Globus pallidus (tissue), 1 donor: ENCODE measurements around the gene ITGA5.
A peak's percentile ranks its signal among the peaks of the same experiment; 100 is the strongest.
"Not testable (repeated sequence)": the region's sequence is repeated elsewhere in the genome, so short reads cannot be mapped to it uniquely, and the experiment has no call there.

Experiments used
- DNase-seq: peaks from one replicate; pipeline ENCODE4 v3.0.0-alpha.2; 2015; ENCODE audit warnings: low spot score

ITGA5 gene

DNA sequence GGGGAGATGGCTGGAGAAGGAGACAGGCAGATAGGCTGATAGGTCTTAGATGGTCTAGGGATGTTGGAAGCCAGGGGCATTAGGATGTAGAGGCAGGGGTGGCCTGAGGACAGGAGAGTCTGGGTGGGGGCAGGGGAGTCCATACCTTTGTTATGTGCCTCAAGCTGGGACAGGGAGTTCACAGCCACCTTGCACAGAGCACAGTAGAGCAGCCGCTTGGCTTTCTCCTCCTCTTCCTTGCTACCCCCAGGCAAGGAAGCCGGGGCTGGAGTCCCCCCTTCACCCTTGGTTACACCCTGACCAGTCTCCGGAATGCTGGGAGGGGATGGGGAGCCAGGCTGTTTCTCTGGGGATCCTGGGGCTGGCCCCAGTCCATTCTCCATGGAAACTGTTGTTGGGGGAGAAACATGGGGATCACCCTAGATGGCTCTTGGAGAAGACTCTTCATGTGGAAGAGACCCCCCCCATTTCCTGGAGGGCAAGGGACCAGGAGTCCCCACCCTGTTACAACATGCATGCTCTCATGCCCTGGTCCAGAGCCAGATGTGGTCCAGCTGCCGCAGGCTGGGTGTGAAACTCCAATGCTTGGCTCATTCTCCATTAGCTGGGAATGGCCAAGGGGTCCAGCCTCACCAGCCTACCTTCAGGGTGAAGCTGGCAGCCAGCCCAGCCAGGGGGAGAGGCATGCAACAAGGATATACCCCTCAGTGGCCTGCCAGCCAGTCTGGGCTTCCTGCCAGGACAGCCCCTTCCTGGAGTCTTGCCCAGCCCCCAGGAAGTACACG lies 47.5 kb downstream of the ITGA5 start:
- no peak for DNase-seq

DNA sequence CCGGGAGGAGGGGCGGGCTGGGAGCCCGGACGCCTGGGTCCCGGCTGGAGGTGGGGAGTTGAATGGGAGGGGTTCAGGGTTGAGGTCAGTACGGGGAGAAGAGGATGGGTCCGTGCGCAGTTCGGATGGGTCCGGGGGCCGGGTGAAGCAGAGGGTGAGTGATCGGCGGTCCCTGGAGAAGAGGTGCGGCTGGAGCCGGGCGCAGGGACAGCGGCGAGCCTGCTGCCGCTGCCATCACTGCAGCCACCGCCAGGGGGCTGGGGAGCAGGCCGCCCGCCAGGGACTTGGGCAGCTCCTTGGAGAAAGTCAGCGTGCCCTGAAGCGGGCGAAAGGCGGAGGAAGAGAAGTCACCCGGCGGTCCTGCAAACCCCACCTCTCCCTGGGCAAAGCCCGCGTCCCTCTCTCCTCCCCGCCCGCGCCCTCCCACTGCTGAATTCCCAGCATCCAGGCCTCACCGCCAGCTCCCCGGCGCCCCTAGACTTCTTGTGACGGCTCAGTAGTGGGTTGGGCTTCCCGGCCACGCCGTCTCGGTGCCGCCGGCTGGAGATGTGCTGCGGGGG lies 48.8 kb downstream of the ITGA5 start:
- peak; percentile 79 for DNase-seq

DNA sequence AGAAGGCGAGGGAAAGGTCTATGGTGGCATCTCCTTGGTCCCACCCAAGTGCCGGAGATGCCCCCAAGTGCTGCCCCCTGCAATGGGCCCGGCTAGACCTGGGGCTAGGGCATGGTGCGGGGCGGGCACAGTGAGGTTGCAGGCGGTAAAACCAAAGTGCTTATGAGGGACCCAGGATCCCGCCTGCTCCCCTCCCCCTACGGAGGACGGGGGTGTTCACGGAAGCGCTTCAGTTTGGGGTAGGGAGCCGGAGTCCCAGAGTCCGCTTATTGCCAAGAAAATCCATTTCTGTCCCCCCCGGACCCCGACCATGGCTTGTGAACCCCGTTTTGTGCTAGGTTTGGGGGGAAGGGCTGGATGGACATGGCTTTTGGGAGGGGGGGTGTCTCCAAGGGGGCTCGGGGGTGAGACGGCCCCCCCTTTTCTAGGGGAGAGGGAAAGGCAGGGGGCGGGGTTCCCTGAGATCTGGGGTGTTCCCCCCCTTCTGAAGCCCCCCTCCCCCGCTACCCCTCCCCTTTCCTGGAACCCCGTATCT lies 49.4 kb downstream of the ITGA5 start:
- DNase-seq: no peak

DNA sequence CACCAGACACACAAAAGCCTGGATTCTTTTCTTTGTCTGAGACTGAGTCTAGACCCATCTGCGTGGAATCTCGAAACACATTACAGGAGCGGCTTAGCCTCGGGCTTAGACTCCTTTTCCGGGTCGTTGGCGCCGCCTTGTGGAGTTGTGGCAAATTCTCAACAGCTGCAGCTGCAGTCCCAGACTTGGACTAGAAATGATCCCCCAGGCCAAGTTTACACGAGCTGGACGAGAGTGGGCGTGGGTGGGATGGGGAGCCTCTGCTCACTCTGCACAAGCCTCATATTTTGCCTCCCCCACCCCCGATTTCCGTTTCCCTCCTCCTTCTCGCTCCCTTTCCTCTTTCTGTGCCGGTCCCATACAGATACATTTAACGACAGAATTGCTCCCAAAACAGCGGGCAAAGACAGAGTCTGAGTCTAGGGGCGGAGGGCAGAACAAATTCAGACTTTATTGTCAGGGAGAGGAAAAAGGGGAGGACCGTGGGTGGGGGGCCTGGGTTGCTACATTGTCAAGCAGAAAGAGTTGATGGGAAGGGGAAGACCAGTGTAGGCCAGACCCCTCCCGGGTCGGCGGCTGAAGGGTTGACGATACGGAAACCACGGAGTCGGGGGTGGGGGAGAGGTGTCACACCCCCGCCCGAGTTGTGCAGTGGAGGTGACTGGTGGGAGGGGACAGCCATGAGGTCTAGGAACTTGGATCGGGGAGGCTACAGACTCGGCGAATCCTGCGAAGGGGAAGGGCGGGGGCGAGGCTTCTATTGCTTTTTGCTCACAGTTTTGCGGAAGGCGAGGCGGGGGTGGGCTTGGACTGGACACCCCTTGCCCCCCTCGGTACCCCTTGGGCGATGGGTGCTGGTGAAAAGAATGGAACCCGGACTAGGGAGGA lies 50.1 kb downstream of the ITGA5 start:
- peak; percentile 86 for DNase-seq

DNA sequence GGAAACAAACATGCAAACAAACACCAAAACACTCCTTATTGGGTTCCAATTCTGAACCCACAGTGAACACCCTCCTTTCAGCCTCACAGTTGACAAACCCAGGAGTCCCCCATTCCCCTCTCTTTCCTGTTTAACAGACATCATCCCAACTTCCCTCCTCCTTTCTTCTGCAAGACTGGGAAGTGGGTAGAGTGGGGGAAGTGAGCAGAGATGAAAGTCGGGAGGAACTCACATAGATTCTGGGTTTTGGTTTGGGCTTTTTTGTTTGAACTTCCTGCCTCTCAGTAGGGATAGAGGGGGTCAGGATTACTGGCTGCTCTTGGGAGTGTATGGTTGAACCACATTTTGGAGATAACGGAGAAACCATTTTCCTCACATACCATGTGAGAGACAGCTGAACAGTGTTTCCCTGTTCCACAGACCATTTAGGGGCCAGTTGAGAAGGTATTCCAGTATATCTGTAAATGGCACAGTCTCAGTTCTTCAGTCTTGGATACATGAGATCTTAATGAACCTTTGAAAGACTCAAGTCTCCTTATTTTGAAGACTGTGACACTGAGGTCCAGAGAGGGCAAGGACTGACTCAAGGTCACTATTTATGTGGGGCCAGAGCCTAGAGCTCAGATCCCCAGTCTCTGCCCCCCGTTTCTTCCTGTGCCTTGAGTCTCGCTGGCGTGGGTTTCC lies 50.9 kb downstream of the ITGA5 start:
- DNase-seq: no peak

DNA sequence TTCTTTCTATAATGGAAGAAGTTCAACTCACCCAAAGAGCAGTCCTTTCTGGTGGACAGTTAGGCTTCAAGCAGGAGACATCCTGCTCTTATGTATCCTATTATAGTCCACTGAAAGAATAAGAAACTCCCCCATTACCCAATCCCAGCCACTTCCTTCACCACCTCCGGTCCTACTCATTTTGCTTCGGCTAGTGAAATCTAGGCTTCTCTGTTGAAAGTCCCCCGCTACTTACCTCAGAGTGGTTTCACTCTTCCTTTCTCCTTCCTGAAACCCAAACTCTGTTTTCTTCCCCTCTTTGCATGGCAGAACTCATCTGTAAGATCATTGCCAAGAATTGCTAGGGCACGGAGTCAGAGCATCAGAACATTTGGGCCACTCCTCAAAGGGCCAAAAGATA lies 54.7 kb downstream of the ITGA5 start, which contains the start of gene GPR84:
Gene GPR84, minus strand, starts transcription at position 74 of the 400 bp plus-strand sequence. CDS start 635 bp downstream, outside the sequence.
- no peak for DNase-seq

DNA sequence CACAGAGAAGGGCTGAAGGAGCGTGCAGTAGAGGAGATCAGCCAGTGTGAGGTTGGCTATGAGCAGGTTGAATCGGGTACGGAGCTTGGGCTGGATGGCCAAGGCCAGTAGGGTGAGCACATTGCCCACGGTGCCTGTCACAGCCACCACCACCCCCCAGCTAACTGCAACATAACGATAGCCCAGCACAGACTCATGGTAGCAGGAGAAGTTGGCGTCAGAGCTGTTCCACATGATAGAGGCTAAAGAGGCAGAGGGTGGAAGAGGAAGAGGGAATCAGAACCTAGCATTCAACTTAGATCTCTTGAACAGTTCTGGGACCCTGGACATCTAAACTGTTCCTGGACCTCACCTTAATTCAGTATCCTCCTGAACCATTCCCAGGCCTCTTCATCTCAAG lies 55.4 kb downstream of the ITGA5 start:
- no peak for DNase-seq

DNA sequence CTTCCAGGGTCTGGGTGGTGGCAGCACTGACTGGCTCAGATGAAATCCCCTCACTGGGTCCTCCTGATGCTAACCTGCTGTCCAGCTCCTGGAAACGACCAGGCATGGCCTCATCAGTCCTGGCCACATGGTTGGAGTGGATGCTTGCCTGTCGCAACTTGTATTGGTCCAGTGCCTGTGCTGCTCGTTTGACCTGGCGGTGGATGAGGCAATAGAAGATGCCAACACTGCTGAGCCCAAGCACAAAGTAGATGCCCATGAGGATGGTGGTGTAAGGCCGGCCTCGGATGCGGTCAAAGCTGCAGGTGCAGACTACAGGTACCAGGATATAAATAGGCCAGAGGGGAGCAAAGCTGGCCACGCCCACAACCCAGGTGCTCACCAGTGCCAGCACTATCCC lies 56.0 kb downstream of the ITGA5 start:
- no peak for DNase-seq

DNA sequence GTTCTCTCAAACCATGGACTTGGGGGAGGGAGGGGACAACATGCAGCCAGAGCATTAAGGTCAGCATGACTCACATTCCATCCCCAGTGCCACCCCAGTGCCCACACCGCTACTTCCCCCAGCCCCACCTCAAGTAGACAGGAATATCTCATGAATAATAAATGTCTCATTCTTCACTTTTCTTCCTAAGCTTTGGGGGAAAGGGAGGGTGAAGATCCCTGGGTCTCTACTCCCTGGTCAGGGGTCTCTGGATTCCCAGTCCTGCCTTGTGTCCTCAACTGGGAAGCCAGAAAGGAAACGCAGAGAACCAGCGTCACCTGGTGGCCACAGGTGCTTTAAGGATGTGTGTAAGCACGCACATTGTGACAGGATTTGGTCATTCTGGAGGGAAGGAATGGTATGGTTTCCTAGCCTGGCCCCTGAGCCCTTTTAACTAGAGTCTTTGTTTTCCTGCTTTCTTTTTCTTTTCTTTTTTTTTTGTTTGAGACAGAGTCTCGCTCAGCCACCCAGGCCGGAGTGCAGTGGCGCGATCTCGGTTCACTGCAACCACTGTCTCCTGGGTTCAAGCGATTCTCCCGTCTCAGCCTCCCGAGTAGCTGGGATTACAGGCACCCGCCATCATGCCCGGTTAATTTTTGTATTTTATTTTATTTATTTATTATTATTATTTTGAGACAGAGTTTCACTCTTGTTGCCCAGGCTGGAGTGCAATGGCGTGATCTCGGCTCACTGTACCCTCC lies 58.2 kb downstream of the ITGA5 start:
- DNase-seq: no peak

DNA sequence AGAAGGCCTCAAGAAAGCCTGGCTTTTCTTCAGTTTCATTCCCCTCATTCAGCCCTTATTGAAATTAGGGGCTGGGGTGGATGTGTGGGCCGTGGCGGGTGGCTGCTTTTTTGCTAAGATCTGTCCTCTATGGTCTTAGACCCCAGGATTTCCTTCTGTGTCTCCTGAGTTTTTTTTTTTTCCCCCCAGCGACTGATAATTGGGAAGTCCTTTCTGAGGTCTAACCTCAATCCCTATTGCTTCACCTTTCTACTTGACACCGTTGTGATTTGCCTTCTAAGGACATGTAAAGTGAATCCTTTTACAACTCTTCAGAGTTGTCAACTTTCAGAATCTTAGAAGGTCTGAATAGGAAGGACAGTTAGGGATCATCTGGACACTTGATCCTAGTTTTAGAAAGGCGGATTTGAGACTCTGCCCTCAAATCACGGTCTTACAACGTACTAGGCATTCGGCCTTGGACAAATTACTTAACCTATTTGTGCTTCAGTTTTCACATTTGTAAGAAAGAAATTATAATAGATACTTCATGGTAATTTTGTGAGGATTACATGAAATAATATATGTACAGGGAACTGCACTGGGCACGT lies 59.2 kb downstream of the ITGA5 start:
- DNase-seq: no peak

DNA sequence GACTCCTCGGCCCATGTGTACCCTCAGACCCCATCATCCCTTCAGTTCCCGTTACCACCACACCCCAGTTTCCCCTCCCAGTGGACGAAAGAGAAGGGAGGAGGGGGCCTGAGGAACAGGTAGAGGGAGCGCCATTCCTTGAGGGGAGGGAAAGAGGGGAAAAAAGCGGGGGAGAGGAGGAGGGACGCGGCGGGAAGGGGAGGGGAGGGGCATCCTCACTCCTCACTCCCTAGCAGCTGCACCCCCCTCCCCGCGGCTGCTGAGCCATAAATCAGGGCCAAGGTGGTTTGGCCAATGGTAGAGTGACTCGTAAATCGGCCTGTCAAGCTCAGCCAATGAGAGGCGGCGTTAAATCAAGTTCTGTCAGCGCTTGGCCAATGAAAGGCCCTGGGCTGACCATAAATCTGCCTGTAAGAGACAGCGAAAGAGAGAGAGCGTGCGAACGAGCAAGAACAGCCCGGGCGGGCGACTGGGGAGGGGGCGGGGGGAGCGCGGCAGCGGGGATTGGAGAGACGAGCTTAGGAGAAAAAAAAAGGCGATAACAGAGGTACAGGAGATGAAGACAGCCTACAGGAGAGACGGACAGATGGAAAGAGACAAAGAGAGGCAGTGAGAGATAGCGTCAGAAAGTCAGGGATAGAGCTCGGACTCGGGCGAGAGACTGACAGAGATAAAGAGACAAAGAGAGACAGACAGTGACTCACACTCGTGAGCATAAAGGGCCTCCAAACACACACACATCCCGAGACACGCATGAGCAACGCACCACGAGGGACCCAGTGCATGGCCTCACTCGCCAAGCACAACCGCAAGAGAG lies 59.9 kb downstream of the ITGA5 start:
- DNase-seq: peak; percentile 99

DNA sequence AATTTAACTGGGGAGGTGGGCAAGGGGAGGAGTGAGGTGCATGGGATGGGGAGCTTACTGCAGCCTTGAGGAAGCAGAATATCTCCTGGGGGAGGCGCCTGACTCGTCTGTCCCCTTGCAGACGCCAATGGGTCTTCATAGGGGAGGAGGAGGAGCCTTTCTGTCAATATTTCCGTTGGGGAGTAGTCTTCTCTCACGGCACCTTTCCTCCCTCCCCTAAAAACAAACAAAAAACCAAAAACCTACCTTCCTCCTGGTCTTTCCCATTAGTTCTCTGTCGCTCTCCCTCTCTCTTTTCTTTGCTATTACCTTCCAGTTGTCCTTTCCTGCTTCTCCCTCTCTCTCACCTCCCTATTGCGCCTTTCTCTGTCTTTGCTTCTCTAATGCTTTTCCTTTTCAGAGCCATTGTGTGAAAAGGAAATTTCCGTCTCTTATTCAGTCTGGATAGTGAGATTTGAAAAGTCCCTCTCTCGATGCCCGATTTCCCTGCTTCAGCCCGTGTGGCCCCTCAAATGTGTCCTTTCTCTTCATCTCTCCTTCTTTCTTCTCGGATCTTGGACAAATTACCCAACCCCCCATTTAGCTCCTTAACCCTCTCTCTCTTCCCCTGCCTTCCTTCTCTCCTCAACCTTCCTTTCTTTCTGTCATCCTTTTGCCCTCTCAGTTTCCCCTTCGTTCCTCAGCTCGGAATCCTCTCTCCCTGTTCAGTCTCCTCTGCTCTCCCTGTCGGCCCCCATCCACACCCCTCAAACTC lies 60.7 kb downstream of the ITGA5 start:
- DNase-seq: no peak

DNA sequence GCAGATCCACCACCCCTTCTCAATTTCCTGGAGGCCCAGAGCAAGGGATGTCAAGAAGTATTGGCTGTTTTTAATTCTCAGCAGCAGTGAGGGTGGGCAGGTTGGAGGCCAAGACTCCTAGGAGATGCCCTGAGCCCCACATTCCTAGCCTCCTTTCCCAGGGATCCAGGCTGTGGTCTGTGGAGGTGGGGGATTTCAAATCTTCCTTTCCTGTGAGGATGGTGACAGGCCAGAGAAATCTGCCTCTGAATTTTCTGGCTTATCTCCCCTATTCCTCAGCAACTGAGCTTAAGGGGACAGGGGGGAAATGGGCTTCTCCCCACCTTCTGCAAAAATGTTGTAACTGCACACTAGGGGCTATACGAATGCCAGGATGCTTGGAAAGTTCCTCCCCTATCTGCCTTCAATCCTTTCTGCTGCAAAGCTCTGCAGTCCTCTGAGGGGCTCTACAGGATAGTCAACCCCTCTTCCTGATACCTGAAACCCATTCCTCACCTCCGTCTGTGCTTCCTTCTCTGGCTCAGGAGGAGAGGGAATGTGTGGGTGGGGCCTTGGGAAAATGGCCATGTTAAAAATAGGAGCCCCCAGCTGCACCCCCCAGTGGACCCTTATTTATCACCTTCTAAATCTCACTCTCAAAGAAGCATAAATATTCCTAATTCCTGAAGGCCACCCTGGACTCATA lies 61.4 kb downstream of the ITGA5 start:
- no peak for DNase-seq

DNA sequence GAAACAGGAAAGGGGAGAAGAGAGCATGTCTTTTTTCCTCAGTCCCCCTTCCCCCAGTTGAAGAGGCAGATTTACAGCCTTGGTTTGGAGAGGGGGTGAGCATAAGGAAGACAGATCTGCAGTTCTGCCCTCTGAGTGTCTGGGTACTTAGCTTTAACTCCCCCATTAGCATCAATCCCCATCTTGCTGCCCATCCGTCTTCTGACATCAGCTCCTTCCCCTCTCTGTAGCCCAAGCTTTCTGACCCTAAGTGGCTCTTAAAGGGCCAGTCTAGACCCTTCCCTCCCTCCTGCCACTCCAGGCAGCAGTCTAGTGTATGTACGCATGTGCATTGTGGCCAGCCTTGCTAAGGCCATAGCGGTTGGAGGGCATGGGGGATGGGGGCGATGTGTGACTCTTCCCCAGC lies 62.1 kb downstream of the ITGA5 start:
- DNase-seq: no peak

DNA sequence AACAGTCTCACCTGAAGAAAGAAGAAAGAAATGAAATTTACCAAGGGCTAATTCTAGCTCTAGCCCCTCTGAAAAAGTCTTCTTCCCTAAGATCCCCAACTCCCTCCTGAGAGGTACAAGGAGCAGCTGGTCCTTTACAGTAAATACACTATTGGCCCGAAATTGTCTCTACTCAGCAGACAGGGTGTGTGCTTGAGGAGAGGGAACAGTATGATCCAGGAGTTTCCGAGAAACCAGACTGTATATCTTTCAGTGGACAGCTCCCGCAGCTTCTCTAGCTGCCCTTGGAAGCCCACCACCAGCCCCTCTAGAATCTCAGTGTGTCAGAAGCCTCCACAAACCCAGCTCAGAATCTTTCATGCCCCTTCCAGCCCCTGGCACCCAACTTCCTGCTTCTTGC lies 62.8 kb downstream of the ITGA5 start:
- DNase-seq: no peak

DNA sequence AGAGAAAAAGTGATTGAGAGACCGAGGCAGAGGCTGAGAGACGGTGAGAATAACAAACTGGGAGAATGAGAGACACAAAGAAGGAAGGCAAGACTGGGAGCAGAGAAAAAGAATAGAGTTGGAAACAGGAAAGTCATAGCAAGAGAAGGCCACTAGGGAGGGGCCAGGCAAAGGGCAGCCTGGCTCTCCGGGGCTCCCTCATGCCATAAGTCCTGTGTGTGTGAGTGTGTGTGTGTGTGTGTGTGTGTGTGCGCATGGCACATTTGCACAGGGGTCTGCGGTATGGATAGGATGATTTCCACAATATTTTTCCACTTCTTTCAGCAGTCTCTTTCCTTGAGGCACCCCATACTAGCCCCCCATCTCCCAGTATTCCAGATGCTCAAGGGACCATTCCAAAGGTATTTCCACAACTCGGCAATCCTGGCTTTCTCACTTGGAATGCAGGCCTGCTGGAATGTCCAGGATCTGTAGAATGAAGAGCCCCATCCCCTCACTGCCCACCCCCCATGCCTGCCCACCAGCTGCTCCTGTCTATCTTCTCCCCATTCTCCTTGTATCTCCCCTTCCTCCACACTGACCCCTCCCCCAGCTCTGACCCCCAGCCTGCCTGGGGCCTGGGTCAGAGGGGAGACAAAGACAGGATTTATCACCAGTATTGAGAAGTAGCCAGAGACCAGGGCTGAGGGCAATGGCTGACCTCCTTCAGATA lies 63.8 kb downstream of the ITGA5 start:
- no peak for DNase-seq

DNA sequence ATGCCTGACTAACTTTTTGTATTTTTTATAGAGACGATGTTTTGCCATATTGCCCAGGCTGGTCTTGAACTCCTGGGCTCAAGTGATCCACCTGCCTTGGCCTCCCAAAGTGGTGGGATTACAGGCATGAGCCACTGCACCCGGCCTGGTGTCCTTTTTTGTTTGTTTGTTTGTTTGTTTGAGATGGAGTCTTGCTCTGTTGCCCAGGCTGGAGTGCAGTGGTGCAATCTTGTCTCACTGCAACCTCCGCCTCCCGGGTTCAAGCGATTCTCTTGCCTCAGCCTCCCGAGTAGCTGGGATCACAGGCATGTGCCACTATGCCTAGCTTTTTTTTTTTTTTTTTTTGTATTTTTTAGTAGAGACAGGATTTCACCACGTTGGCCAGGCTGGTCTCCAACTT lies 64.8 kb downstream of the ITGA5 start:
- not testable (repeated sequence) for DNase-seq
